Activated T-cell treated with anti-CD3 and anti-CD28 coated beads for 48 hours (primary cell): Measurements from ENCODE around the gene SLC12A6.

Experiments used
- DNase-seq: peaks from one replicate; pipeline ENCODE4 v3.0.0-alpha.2; 2020; ENCODE audit warnings: low read depth

SLC12A6 gene

DNA sequence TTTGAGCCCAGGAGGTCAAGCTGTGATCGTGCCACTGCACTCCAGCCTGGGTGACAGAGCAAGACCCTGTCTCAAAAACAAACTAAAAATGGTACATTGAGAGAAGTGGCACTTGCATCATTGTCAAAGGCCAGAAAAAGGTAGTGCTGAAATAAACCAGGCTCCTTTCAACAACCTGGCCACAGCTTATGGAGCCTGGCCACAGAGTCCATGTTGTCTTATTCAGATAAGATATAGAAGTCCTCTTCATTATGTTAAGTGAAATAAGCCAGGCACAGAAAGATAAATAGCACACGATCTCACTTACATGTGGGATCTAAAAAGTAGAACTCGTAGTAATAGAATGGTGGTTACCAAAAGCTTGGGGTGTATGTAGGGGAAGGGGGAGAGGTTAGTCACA is 78.0 kb downstream of the SLC12A6 start:
- no peak for DNase-seq

DNA sequence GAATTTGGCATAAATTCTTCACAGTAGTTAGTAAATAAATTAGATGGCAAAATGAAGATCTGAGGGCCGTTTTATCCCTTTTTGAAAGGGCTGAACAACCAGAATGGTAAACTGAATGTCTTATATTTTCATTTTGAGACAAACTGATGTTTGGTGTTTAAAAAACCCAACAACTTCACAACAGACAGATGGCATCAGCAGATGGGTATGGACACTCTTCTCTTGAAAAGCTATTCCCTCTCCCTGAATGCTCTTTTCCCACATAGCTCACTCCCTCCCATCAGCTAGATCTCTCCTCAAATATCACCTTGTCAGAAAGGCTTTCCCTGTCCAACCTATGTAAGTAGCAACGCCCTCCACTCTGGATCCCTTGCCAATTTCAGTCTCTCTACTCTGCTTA is 79.4 kb downstream of the SLC12A6 start:
- no peak for DNase-seq

DNA sequence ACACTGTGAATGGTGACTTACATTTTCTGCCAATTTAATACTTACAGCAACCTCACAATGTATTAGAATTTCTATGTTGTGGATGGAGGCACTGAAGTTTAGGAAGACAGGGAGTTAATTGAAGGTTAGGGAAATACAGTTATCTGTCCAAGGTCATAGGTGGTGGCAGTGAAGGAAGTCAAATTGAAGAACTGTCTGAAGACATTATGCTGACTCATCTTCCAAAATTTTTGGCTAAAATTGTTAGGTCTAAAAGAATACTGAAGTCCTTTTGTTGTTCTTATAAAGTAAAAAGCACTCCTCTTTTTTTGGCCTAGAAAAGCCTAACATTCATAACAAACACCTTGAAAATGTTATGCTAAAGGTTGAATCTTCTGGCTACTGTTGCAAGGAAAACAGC is 85.0 kb downstream of the SLC12A6 start:
- DNase-seq: no peak

DNA sequence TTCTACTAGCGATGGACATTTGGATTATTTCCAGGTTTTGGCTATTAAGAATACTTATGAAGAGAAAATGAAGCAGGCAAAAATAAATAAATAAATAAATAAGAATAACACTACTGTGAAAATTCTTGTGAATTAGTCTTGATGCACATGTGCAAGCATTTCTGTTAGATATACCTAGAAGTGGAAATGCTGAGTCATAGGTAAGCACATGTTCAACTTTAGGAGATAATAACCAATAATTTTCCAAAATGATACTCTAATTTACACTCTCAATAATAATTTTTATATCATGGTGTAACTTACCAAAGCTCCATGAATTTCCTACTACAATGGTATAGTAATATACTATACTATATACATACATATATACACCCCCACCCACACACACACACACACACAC is 89.4 kb downstream of the SLC12A6 start:
- no peak for DNase-seq

DNA sequence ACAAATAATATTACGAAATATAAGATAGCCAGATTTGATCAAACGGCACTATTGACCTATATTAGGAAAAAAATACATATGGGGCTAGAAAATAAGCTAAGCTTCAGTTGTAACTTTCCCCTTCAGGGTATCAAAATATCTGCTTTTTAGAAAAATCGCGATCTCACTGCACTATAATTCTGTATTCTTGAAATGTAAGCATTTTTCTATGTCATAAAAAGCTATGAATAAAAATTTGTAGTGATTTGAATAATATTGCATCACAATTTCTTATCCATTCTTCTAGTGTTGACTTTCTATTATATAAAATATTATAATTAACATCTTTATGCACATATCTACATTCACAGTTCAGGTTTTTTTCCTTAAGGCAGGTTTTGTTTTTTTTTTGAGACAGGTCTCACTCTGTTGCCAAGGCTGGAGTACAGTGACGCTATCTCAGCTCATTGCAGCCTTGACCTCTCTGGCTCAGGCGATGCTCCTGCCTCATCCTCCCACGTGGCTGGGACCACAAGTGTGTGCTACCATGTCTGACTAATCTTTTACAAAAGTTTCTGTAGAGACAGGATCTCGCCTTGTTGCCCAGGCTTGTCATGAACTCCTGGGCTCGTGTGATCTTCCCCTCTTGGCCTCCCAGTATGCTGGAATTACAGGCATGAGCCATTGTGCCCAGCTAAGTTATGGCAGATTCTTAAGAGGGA is 91.2 kb downstream of the SLC12A6 start:
- no peak for DNase-seq

DNA sequence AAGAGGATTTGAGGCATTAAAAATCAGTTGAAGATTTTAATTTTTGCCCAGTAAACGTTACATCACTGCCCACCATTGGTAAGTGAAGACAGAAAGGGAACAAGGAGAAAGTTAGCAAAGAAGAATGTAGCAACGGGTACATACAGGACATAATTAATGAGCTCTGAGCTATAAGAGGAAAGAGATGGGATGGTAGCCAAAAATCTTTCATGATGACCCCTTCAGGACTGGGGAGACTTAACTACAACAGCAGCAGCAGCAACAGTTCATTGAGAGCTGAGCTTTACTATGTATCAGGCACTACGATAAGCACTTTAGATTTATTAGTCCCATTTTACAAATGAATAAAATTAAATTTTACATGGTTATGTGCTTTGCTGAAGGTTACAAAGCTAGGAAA is 94.4 kb downstream of the SLC12A6 start:
- DNase-seq: no peak

DNA sequence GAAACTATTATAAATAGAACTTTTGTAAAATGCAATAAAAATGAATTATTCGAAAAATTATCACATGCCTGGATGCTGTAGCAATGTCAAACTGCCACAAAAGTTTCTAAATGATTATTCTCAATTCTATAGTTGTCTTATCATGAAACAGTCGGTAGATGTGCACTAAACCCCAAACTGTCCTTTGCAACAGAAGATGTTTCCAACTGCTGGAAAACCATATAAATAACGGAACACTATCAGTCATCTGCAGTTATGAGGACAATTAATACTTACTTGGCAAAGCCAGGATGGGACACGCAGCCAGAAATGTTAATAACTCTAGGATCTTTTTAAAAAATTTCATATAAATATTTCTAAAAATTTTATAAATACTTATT is 95.3 kb downstream of the SLC12A6 start:
- no peak for DNase-seq

DNA sequence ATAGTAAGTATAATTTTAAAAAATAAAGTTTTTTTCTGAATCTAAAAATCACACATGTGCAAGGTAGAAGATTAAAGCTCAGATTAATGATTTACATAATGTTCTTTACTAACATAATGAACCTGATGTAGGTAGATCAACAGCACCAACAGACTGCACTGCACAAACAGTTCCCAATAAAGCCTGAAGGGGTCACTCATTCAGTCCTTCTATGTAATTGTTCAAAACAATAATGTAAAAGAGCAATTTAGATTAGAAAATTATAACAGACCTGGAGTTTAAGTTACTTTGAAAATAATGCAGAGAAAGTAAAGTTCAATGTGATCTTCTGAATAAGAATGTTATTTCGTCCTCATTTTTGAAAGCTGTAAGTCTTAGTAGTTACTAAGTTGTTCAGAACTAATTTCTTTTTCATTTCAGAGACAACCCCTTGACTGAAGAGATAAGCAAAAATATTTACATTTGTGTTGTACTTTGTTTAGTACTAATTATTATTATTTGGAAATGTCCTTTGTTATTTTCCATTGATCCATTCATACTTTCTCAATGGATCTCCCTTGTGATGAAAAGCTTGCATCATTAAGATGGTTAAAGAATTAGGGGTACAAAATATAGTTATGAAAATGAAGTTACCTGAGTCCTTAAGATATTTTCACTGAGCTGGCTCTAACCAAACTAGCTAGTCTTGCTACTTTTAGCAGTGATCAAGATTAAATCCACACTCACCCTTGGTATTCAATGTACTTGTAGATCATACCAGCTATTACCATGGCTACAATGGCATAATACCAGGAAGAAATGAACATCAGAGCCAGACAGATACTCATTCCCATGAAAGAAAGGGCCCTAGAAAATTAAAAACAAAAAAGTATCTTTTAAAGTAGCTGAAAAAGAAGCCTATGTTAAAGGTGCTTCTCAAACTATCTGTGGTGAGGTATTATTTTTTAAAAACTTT is 95.9 kb downstream of the SLC12A6 start:
- no peak for DNase-seq

DNA sequence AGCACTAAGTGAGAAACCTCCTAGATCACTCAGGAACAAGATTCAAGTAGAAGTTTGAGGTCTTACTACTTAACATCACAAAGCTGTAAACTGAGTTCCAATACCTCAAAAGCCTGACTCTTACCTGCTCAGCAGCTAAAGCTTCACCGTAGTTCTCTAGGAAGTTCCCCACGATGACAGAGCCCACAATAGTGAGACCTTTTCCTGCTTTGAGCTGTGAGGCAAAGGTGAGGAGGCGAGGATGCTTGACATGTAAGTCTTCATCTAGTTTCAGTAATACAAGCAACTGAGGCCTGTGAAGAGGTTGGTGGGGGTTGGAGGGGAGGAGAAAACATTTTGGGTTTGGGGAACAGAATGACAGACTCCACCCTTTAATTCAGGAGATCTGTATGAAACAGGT is 97.0 kb downstream of the SLC12A6 start:
- peak; percentile 6 for DNase-seq

DNA sequence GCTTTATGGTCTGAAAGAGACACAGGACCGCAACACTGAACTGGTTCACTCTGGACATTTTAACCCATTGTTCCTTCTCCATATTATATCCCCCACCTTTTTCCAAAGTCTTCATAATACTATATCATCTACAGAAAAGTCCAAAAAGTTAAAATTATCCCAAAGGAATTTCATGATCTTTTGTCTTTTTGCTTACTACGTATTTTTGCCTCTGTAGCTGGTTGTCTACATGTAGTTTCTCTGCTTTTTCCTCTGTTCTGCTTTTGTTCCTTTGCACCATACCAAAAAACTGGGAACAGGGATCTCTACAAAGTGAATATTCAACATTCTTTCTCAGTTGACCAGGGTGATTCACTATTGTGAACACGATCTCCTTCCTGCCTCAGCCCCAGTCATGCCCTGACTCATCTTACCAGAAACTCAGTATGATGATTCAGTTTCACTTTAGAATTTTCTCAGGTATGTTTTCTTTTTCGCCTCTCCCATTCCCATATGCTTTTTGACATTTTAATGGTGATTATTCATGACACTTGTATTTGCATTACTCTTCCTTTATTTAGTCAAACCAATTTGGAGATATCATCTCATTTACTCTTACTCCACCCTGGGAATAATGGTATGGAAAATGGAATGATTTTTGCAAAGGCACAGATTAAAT is 98.3 kb downstream of the SLC12A6 start:
- DNase-seq: peak; percentile 20

DNA sequence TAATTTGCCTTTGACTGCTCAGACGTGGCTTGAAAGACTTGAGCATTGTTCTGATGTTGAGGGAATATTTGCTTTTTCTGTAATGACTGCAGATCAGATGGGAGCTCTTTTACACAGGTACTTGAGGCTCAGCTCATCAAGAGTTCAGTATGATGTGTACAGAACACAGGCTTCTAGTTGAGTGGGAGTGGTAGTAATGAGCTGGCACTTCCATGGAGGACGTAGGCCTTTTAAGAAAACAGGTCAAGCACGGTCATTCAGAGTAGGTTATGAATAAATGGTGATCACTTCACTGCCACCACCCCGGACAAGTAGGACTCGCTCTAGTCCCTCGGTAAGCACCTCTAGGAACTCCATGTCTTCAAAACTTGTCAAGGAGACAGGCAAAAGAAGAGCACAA is 104.0 kb downstream of the SLC12A6 start:
- no peak for DNase-seq

DNA sequence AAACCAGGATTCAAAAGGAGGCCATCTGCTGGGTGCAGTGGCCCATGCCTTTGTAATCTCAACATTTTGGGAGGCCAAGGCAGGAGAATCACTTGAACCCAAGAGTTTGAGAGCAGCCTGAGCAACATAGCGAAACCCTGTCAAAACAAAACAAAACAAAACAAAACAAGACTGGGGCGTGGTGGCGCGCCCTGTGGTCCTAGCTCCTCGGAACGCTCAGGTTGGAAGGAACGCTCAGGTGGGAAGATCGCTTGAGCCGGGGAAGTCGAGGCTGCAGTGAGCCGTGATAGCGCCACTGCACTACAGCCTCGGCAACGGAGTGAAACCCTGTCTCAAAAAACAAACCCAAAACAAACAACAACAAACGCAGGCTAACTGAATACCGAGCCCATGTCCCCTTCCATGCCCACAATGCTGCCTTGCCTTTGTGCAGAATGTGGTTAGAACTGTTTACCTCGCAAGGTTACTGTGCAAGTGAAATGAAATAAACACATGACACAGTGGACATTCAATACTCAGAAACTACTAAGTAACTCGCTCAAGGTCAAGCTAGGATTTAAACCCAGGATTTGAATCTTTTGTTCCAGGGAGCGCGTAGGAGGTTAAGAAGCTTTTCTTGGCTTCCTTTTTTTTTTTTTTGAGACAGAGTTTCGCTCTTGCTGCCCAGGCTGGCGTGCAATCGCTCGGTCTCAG is 113.5 kb downstream of the SLC12A6 start:
- no peak for DNase-seq

DNA sequence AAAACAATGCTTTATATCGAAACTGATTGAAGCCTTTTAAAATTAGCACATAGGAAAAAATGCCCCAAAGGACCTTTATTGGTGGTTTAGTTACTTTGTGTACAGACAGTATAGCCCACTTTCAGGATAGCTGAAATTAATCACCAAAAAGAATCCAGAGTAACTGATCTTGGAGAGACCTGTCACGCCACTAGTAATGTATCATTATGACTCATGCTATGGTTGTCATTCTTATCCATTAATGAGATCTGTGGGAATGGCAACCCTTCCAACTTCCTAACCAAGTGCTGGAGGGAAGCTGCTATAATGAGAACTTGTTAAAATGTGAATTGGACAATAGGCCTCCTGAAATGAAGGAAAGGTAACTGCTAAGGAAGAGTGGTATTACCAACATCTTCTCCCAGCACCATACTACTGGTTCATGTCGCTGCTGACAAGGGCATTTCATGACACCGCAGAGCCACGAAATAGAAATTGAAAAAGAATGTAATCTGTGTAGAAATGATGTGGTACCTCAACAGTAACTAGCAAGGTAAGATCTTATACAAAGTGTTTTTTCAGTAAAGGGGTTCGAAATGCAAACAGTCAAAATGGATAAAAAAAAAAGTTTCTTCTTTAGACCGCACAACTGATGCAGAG is 119.9 kb downstream of the SLC12A6 start:
- DNase-seq: no peak

DNA sequence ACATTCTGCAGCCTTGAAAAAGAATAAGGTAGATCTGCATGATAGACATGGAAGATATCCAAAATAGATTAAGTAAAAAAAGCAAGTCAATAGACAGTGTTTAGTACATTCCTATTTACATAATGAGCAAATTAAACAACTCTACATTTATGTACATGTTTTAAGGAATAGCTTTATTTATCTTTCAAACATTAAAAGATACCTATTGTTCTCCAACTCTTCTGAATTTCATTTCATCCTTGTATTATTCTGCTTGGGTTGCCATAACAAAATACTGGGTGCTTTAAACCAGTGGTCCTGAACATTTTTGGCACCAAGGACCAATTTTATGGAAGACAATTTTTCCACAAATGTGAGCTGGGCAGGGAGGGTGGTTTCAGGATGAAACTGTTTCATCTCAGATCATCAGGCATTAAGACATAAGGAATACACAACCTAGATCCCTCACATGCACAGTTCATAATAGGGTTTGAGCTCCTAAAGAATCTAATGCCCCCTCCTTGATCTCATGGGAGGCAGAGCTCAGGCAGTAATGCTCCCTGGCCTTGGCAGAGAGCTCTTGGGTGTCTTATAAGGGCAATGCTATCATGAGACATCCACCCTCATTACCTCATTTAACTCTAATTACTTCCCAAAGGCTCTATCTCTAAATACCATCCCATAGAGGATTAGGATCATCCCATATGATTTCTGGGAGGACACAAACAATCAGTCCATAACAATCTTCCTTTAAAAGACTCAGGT is 120.9 kb downstream of the SLC12A6 start:
- no peak for DNase-seq

DNA sequence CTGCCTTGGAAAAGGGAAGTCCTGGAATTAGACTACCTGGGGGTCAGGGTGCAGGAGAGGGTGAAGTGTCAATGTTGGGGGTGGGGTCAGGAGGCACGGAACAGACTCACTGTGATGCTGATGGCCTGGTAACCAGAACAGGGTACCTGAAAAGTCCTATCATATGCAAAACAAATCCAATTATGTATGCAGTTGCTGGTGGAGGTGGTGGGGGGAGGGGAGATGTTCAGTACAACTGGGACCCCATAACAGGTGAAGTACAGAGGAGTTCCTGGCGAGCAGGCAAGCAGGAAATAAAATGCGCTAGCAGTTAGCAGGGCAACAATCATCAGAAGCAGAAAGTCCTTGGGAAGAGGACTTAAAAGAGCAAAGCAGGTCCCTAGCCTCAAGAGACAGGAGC is 123.4 kb downstream of the SLC12A6 start:
- no peak for DNase-seq

DNA sequence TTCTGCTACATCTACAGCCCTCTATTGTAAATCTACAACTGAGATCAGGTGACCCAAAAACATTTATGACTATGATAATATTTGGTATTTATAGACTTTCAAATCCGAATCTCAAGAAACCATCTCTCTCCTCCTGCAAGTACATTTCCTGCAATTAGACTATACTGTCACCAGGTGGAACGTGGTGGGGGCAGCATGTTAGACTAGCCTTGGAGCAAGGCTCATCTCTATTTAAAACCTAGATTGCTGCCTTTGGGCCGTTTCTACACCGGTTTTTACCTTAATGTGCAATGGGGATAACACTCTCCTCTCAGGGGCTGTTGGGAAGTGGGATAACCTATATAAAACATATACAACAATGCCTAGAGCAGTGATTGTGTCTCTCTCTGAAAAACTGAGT is 123.9 kb downstream of the SLC12A6 start:
- DNase-seq: no peak

DNA sequence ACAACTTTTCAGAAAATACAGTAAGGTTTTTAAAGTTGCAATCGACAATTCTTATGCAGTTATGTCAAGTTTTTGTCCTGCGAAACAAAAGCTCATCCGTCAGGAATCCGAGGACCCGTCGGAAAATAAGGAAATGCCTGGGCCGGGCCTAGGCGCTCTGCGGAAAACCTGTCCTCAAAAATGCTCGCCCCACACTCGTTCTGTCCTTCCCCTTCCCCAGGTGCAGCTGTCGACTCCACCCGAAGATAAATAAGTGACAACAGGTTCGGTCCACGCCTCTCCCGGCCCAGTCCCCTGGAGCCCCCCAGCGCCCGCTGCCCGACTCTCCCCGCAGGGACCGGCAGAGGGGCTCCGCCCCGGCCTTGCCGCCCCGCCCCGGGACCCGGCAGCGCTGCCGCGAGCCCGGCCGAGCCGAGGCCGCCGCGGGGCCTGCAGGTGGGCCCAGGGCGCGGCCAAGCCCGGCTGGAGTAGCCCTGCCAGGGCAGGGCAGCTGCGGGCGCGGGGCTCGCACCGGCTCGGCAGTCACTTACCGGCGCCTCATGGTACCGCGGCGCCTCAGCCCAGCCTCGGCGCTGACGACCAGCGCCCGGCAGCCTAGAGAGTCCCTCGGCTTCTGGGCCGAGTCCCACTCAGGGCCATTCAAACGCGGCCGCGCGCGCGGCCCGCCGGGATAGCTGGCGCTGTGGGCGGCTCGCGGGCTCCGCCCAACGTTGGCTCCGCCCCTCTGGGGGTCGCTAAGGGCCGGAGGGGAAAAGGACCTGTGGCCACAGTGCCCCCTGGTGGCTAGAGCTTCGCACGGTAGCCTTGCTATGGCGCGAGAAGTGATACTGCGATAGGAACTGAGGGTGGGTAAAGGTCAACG is 127.9 kb downstream of the SLC12A6 start, which contains the start of gene KATNBL1:
Gene KATNBL1 (minus strand): TSS at position 676 of the 862 bp plus-strand sequence. CDS start 46,420 bp downstream, outside the sequence.
- DNase-seq: peak; percentile 99

DNA sequence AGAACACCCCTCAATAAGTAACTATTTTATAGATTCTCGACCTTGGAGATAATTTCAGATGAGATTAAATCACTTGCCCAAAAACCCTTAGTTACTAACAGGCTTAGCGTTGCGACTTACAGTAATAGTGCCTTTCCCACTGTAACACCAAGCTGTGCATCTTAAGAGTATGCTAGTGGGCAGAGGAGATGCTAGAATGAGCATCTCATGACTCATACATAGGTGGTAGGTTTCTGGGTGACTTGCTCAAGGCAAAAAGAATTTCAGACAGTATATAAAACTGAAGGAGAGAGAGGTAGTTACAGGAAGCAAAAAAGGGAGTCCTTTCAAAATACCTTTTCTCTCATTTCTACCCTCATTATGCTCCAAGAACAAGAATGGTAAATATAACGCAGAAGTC is 131.6 kb downstream of the SLC12A6 start:
- DNase-seq: no peak

DNA sequence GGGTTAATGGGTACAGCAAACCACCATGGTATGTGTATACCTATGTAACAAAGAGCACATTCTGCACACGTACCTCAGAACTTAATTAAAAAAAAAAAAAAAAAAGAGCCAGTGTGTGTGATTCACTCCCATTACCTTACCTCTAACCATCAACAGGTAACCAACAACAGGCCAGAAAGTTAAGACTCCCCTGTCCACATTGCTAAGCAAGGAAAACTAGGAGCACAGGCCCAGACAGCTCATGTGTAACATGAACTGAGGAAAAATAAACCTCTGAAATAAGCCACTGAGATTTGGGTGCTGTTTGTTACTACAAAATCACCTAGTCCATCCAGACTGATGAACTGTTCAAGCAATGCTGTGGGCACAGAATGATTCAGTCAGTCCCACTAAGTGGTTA is 133.6 kb downstream of the SLC12A6 start:
- no peak for DNase-seq

DNA sequence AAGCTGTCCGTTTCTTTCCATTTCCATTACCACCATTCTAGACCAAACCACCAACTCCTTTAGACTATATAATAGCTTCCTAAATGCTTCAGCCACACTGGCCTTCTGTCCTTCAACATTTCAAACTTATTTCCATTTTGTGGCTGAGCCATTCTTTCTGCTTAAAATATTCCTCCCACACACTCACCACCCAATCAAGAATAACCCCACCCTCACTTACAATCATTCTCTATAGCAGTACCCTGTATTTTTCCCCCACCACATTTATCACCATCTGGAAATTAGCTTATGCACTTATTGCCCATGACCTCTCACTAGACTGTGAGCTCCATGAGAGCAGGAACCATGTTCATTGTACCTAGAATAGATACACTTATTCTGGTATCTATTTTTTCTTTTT is 134.3 kb downstream of the SLC12A6 start:
- DNase-seq: no peak
